HG02642 (cell line): ENCODE results near the gene CDH23.

Experiments used
- ATAC-seq: cut with Tn5 transposase; IDR thresholded peaks from one replicate; pipeline ENCODE4 v1.9.1; 2021; ENCODE audit warnings: mild to moderate bottlenecking; ENCODE audit not compliant: unreplicated experiment, poor library complexity

Gene CDH23

DNA sequence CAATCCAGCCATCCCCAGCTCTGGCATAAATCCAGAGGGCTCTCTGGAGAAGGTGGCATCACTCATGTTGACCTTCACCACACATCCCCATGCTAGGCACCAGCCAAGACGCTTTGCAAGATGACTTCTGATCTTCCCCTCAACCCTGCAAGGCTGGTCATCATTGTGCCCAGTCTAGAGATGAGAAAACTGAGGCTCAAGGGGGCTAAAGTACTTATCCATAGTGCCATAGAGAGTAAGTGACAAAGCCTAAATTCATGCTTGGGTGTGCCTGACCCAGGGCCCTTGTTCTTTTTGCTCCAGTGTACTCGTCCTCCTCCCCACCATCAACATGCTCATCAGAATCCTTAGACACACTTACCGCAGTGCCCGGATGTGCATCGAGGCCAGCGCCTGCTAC, 324.6 kb downstream of the CDH23 start:
- ATAC-seq = no peak

- ATAC-seq = no peak
Observed at GRCh38 chr10:71722849-71723248, 326.1 kb downstream of the CDH23 start.

DNA sequence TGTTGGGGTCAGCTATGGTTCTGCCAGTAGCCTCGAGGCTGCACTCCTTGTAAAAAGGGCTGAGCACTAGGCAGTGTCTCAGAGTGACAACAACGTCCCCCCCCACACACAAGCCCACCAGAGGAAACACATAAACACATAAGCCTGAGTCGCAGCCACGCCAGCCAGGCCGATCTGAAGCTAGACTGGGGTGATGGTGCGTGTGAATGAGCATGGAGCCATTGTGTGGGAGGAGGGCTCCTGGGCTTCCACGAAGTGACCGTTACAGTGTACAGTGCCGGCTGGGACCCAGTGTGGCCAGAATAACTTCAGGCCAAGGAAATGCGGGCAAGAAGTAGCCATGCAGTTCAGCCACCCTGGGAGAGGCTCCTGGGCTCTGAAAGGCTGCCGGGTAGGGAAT, 326.6 kb downstream of the CDH23 start:
- no peak for ATAC-seq

DNA sequence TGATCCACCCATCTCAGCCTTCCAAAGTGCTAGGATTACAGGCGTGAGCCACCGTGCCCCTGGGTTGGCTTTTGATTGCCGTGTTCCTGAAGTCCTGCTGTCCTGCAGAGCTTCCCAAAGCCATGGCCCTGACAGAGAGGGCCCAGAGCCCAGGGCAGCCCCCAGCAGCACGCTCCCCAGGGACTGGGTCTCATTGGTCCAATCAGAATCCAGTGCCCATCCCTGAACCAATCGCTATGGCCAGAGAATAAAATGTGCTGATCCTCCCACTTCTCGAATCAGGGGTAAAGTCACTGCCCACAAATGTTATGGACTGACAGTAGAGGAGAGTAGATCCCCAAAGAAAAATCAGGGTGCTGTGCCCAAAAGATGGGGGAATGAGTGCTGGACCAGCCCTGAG, 327.8 kb downstream of the CDH23 start:
- no peak for ATAC-seq

DNA sequence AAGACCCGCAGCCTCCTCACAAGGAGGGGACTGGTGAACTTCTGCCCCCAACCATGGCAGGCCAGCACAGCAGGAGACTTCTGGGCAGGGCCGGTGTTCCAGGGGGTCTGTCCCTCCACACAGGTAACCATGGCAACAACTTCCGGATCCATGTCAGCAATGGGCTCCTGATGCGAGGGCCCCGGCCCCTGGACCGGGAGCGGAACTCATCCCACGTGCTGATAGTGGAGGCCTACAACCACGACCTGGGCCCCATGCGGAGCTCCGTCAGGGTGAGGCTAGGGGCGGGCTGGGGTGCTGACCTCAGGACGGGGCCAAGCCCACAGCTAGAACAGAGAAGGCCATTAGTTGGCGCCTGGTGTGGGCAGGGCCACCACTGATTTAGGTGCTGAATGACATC, 328.5 kb downstream of the CDH23 start:
- ATAC-seq = no peak

- ATAC-seq = no peak
Observed at GRCh38 chr10:71725998-71726579, 329.4 kb downstream of the CDH23 start.

DNA sequence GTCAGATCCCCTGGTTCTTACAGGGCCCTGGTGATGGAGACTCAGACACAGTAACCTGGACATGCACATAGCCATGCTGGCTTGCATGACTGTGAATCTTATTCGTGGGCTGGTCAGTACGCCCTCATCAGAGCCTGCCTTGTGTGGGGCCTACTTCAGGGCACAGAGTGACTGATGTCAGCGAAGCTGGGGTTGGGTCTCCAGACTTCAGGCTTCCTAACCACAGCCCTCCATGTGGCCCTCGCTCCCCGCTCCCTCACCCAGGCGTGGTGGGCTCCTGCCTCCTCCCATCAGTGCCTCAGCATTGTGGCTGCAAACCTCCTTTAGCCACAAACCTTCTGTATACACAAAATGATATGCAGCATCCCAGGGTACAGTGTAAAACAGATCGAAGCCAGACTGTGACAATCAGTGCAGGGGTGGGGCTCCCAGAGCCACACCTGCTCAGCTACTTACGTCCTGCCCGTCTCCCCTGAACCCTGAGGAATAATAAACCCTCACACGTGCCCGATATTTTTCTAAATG, 329.9 kb downstream of the CDH23 start:
- no peak for ATAC-seq

DNA sequence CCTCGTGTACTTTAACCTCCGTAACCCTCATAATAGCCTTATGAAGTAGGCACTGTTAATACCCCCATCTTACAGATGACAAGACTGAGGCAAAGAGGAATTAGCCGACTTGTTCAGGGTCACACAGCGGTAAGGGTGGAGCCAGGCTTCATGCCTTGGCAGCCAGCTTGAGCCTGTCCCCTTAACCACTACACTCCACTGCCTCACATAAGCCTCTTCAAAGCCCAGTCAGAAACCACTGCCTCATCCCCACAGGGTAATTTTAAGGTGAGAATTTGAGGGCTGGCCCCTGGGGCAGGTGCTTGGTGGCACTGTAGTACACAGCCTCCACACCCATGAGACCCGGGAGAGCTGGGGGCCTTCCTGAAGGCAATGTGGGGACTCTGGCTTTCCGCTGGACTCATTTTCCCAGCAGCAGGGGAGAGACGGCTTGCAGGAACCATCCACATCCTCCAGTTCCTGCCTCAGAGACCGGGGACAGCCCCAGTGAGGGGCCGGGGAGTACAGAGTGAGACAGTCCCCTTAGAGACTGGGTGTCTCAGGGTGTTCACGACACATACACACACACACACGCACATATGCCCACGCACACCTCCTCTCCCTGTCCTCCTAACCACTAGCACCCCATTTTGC, 330.5 kb downstream of the CDH23 start:
- ATAC-seq = peak; percentile 47

DNA sequence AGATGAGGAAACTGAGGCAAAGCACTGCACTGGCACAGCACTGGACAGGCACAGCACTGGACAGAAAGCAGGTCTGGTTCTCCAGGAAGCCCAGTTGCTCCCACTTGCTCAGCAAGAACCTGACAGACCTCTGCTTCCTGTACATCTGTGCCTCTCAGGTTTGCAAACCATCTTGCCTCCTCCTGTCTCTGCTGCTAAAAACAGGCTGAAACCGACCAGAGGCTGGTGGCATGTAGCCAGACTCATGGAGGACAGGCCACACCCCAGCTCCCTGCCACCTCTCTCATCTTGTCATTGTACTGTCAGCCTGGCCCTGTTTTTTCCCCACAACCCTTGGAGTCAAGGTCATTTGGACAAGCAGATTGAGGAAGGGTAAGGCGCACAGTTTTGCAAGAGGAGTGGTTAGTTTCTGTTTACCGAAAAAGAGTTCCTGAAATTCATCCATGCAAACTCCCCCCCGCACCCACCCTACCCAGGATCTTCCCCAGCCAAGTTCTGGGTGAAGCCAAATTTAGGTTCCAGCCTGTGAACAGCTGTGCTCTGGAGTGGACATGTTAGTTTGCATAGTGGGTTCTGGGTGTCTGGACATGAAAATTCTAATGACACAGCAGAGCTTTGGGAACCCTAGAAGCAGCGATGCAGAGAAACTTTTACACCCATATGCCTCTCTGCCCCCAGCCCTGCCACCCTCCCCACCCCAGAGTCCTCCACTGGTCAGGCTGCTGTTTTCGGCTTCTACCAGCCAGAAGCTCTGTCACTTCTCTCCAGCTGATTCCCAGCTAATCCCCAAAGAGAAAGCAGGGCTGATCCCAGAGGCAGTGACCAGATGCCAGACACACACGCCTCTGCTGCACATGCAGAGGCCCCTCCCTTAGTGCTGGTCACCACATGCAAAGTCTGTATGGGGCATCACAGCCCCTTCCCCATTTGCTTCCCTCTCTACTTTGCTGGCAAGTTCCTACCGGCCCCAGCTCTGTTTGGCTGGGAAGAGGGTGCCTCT, 331.3 kb downstream of the CDH23 start:
- peak; percentile 69 for ATAC-seq

- ATAC-seq = no peak
Observed at GRCh38 chr10:71729161-71729636, 332.5 kb downstream of the CDH23 start.

DNA sequence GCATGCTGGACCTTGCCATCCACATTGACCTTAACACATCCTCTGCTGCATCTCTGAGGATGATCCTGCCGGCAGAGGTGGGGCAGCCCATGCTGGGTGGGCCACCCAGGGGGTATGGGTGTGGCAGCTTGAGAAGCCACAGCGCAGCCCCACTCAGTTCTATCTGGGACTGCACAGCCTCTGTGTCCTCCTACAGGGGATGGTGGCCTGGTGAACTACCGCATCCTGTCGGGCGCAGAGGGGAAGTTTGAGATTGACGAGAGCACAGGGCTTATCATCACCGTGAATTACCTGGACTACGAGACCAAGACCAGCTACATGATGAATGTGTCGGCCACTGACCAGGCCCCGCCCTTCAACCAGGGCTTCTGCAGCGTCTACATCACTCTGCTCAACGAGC, 335.1 kb downstream of the CDH23 start:
- no peak for ATAC-seq

GRCh38 chr10:71734797-71735196, 338.1 kb downstream of the CDH23 start:
- no peak for ATAC-seq

DNA sequence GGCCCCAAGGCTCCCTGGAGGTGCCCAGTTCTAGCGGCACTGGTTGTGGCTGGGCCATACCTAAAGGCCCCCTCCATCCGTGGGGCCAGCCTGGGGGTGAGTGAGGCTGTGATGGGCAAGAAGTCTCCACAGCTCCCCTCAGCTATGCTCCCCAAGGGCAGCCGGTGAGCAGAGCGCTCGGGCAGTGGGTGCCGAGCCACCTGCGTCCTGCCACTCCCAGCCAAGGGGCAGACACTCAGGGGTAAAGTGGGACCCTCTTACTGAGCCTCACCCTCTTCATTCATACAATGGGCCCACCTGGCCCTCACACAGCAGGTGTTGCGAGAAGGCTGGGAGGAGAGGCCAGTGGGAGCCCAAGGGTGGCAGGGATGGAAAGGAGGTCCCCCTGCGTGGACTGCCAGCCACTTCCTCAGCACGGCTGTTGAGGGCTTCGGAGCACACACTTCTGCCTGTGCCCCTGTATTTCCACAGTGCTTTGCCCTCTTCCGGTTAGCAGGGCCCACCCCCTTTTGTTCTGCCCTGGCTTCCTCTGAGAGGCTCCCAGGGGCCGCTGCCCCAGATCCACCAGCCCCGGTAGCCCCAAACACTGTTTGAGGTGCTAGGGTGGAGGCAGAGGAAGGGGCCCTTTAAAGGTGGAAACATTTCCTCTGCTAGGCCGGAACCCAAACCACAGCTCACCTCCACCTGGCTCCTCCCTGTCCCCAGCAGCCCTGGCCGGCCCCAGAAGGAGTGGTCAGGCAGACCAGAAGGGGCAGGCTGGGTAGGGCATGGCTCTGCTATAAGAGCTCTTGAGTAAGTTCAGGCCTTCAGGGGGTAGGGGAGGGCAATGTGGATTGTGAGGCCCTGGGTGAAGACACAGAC, 339.2 kb downstream of the CDH23 start:
- no peak for ATAC-seq

DNA sequence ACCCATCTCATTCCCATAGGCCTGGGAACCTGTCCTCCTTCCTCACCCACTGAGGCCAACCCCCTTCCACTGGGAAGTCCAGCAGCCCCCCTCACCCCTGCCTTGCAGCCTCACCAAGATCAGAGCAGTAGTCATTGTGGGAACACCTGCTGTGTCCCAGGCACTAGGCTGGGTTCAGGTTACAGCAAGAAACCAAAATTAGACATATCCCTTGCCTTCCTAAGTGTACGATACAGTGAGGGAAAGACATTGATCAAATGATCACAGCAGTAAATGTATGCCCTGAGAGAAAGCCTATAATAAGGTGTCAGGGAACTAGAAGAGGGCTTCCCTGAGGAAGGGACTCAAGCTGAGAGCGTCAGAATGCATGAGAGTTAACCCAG, 339.8 kb downstream of the CDH23 start:
- ATAC-seq = no peak

DNA sequence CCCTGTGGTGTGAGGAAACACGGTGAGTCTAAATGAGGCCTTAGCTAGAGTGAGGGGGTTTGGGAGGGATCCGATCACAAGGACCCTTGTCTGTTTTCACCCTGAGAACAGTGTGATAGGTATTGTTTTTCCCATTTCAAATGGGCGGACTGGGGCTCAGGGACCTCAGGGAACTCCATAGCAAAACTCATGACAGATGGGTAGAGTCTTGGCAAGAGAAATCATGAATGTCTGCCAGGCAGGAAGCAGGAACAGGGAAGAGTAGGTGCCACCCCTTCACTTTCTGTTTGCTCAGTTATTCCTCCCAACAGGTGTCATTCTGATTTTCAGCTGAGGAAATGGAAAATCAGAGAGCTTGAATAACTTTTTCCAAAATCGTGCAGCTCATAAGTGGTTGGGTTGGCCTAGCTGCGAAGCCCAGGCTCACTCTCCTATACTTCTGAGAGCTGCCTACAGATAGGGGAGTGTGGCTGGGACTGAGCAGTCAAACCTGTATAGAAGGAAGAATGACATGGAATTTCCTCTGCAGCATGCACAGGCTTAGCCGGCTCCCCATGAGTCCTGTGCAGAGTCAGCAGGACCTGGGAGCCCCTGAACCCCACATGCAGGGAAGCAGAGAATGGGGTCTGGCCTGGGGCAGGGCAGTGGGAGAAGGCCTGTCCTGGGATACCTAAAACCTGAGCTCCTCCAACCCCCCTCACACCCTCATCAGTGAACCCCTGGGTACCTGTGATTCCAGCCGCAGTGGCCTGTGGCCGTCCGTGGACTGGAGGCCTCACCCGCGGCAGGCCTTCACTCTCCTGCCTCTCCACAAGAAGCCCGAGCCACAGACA, 340.5 kb downstream of the CDH23 start:
- ATAC-seq = no peak

- ATAC-seq = no peak
Observed at GRCh38 chr10:71737834-71738197, 341.1 kb downstream of the CDH23 start.

- no peak for ATAC-seq
Observed at GRCh38 chr10:71739358-71739900, 342.7 kb downstream of the CDH23 start.

- no peak for ATAC-seq
Observed at GRCh38 chr10:71740069-71740653, 343.4 kb downstream of the CDH23 start.

DNA sequence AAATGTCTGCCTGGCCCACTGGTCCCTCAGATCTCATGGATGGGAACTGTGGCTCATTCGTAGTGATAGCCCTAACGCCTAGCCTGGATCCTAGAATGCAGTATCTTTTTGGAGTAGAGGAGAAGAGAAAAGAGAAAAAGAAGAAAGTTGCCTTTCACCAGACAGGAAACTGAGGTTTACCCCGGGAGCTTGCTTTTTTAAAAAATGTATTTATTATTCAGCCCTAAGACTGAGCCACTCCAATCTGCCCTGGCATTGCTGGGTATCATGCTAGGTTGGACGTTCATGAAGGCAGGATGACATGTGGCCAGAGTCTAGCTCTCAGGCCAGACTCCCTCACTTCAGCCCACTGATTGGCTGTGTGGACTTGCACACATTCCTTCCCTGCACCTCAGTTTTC, 344.3 kb downstream of the CDH23 start:
- no peak for ATAC-seq
